Activated CD4-positive, alpha-beta T cell treated with anti-CD3 and anti-CD28 coated beads, Interleukin-2, amount 50 U/mL, for 16 hours (primary cell): ENCODE results near the gene CHN1.

Experiments used
- DNase-seq: peaks from one replicate; pipeline ENCODE4 v3.0.0-alpha.2; 2020

Gene CHN1

GRCh38 chr2:174760845-174761473 is 244.2 kb downstream of the CHN1 start:
- DNase-seq = no peak

GRCh38 chr2:174759381-174760065 is 245.7 kb downstream of the CHN1 start:
- DNase-seq = no peak

- no peak for DNase-seq
These were observed 248.4 kb downstream of the CHN1 start for GRCh38 chr2:174756743-174757142.

GRCh38 chr2:174753038-174753633 is 252.0 kb downstream of the CHN1 start:
- peak; percentile 58 for DNase-seq

GRCh38 chr2:174752403-174753037 is 252.7 kb downstream of the CHN1 start:
- DNase-seq = peak; percentile 90

- DNase-seq = peak; percentile 66
These were observed 254.2 kb downstream of the CHN1 start for GRCh38 chr2:174750923-174751441.

GRCh38 chr2:174749793-174750192 is 255.4 kb downstream of the CHN1 start:
- no peak for DNase-seq

GRCh38 chr2:174748948-174749347 is 256.2 kb downstream of the CHN1 start:
- DNase-seq = peak; percentile 78
